A673 (cell line): ENCODE measurements around the gene PDE4A. TPM values are rescaled to one million over a fixed set of nuclear protein-coding genes. Genes with fewer than 3 reads are reported as not detected.
A peak's percentile ranks its signal among the peaks of the same experiment; 100 is the strongest.

Source experiments
- BruUV-seq: library from RNA; stranded (reverse); fragments of 400-500 nt; replicated peaks from 2 replicates; lab custom pipeline; 2021; lab: Mats Ljungman, UMichigan
- CTCF ChIA-PET: fragments of 300-600 bp; sonication (Branson Sonifier 250); formaldehyde crosslinking; loops from one replicate; lab custom pipeline; 2022; ENCODE audit warnings: antibody characterized with exemption; lab: Charles Lee
- POLR2A ChIA-PET: fragments of 300-600 bp; sonication (Branson Sonifier 250); formaldehyde crosslinking; loops from one replicate; lab custom pipeline; 2022; ENCODE audit warnings: antibody characterized with exemption; ENCODE audit not compliant: low non-redundant PET; lab: Charles Lee
- DNase-seq: peaks from one replicate; pipeline ENCODE4 v3.0.0-alpha.2; 2015; ENCODE audit warnings: low spot score
- H3K27ac ChIP-seq: fragments of 200-600 bp; sonication (generic); 2 replicates; pipeline ENCODE4 v1.5.1; 2016; ENCODE audit warnings: mixed run types, low read depth, mild to moderate bottlenecking, mixed read lengths, antibody characterized with exemption, low read length; ENCODE audit not compliant: poor library complexity, severe bottlenecking
- H3K27me3 ChIP-seq: fragments of 200-600 bp; sonication (generic); replicated peaks from 2 replicates; pipeline ENCODE4 v1.6.1; 2017; ENCODE audit warnings: mixed run types, low read depth, mild to moderate bottlenecking, mixed read lengths, antibody characterized with exemption, low read length; ENCODE audit not compliant: insufficient read depth, poor library complexity
- H3K36me3 ChIP-seq: fragments of 200-600 bp; sonication (generic); 2 replicates; pipeline ENCODE4 v1.6.1; 2016; ENCODE audit warnings: mixed run types, mild to moderate bottlenecking, mixed read lengths, antibody characterized with exemption, low read length; ENCODE audit not compliant: insufficient read depth, poor library complexity, severe bottlenecking
- H3K4me1 ChIP-seq: fragments of 200-600 bp; sonication (generic); 2 replicates; pipeline ENCODE4 v1.6.1; 2017; ENCODE audit warnings: mixed run types, mild to moderate bottlenecking, mixed read lengths, antibody characterized with exemption, low read length; ENCODE audit not compliant: insufficient read depth, poor library complexity, severe bottlenecking
- H3K4me3 ChIP-seq: fragments of 200-600 bp; sonication (generic); 2 replicates; pipeline ENCODE4 v1.5.1; 2016; ENCODE audit warnings: low read depth, mixed run types, mild to moderate bottlenecking, mixed read lengths, low read length; ENCODE audit not compliant: poor library complexity, severe bottlenecking
- H3K9me3 ChIP-seq: fragments of 200-600 bp; sonication (generic); 2 replicates; pipeline ENCODE4 v1.6.1; 2016; ENCODE audit warnings: mixed run types, low read depth, mild to moderate bottlenecking, mixed read lengths, antibody characterized with exemption, low read length; ENCODE audit not compliant: poor library complexity, severe bottlenecking
- EZH2 ChIP-seq: fragments of 200-600 bp; sonication (generic); IDR thresholded peaks from 2 replicates; pipeline ENCODE4 v1.6.1; 2017; ENCODE audit warnings: borderline replicate concordance, low read depth, mild to moderate bottlenecking, mixed read lengths, antibody characterized with exemption, low read length; ENCODE audit not compliant: poor library complexity, severe bottlenecking
- intact Hi-C: fragments of 100-400 bp; cut with micrococcal nuclease; formaldehyde crosslinking; loops from one replicate; pipeline ENCODE4 v1.10.0; 2022; ENCODE audit not compliant: unreplicated experiment
- total RNA-seq: library from RNA; stranded (reverse); gene quantifications from 2 replicates; pipeline ENCODE4 v1.2.3, GENCODE V29; 2021
- TF ChIP-seq, protein P1 (sequence below): fragments of 300-800, 200-600 bp; sonication (generic); conservative IDR thresholded peaks from 2 replicates; pipeline ENCODE4 v1.5.1; 2017; ENCODE audit warnings: low read depth, mild to moderate bottlenecking, antibody characterized with exemption, low read length, moderate library complexity, mixed read lengths

The PDE4A gene
- total RNA-seq, 1 experiment from 2014 or later, result 40.1 TPM

- no peak for DNase-seq
- intact Hi-C loops, result no loop called here
- BruUV-seq, result no TSS peak
- ChIA-PET CTCF (no interaction called here), POLR2A (interaction anchor here (0.6 kb wide), 1 partner anchor 193 kb away, joined by 3 read pairs; no protein-coding TSS in a partner anchor)
- no peak overlapping the region for H3K4me3 ChIP-seq
- no peak overlapping the region for H3K27ac ChIP-seq
- H3K9me3 ChIP-seq, result no peaks in the 10 kb centered on the region
- H3K36me3 ChIP-seq, result peaks cover 20% of the 10 kb centered on the region
- H3K4me1 ChIP-seq, result no peaks in the 10 kb centered on the region
- no peak for TF ChIP-seq EZH2
- TF ChIP-seq, protein P1, sequence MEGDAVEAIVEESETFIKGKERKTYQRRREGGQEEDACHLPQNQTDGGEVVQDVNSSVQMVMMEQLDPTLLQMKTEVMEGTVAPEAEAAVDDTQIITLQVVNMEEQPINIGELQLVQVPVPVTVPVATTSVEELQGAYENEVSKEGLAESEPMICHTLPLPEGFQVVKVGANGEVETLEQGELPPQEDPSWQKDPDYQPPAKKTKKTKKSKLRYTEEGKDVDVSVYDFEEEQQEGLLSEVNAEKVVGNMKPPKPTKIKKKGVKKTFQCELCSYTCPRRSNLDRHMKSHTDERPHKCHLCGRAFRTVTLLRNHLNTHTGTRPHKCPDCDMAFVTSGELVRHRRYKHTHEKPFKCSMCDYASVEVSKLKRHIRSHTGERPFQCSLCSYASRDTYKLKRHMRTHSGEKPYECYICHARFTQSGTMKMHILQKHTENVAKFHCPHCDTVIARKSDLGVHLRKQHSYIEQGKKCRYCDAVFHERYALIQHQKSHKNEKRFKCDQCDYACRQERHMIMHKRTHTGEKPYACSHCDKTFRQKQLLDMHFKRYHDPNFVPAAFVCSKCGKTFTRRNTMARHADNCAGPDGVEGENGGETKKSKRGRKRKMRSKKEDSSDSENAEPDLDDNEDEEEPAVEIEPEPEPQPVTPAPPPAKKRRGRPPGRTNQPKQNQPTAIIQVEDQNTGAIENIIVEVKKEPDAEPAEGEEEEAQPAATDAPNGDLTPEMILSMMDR, result no peak
- no peaks in the 10 kb centered on the region for H3K27me3 ChIP-seq
Observed at GRCh38 chr19:10467104-10467706, 46.9 kb downstream of the PDE4A start.

DNA sequence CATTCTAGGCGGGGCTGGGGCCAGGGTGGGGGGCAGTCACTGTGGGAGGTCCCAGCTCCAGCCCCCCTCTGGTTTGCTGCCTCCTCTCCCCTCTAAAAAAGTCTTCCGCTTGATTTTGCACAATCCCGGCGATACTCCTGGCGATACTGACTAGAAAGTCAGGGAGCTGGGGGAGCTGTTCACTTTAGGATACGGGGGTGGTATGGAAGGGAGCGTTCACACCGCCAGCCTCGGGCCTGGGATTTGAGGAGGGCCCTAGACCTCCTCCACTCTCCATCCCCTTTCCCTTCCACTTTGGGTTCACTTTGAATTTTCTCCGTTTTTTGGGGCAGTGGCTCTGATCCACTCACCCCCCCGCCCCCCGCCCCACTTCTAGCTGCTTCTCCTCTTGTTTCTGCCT, 47.8 kb downstream of the PDE4A start:
- BruUV-seq, result no TSS peak
- intact Hi-C loops, result no loop called here
- H3K27ac ChIP-seq, result no peak overlapping the region
- no peaks in the 10 kb centered on the region for H3K27me3 ChIP-seq
- DNase-seq, result no peak
- CTCF ChIA-PET, result no interaction called here
- TF ChIP-seq, protein P1, result no peak
- TF ChIP-seq EZH2, result no peak
- peaks cover 20% of the 10 kb centered on the region for H3K36me3 ChIP-seq
- H3K4me1 ChIP-seq, result no peaks in the 10 kb centered on the region
- H3K4me3 ChIP-seq, result no peak overlapping the region
- H3K9me3 ChIP-seq, result no peaks in the 10 kb centered on the region
- POLR2A ChIA-PET, result no interaction called here

- TF ChIP-seq EZH2, result no peak
- TF ChIP-seq, protein P1, result peak; percentile 68
- Histone ChIP-seq H3K36me3 (peaks cover 7% of the 10 kb centered on the region), H3K27me3 (no peaks in the 10 kb centered on the region), H3K4me1 (no peaks in the 10 kb centered on the region), H3K4me3 (no peak overlapping the region), H3K27ac (no peak overlapping the region), H3K9me3 (no peaks in the 10 kb centered on the region)
- ChIA-PET POLR2A (no interaction called here), CTCF (interaction anchor here (0.6 kb wide), 1 partner anchor 67 kb away, joined by 8 read pairs; no protein-coding TSS in a partner anchor)
- no TSS peak for BruUV-seq
- intact Hi-C loops, result no loop called here
- peak; percentile 69 for DNase-seq
Observed at GRCh38 chr19:10471909-10472308, 51.6 kb downstream of the PDE4A start.
